ENCODE results near the gene PLEKHA3. TPM values are rescaled to one million over a fixed set of nuclear protein-coding genes. Genes with fewer than 3 reads are reported as not detected.

The PLEKHA3 gene
- total RNA-seq, 1 donor from 2014 or later, result 26.2 TPM

GRCh38 chr2:178491612-178492011 is 11.4 kb downstream of the PLEKHA3 start:
- H3K36me3 Mint-ChIP-seq, result peaks cover 49% of the 10 kb centered on the region

GRCh38 chr2:178496049-178496448 is 15.8 kb downstream of the PLEKHA3 start:
- H3K9me3 Mint-ChIP-seq, result no peaks in the 10 kb centered on the region
- Histone ChIP-seq H3K4me2 (no peak overlapping the region), H3K9me3 (ENCODE audit: low read depth) (no peaks in the 10 kb centered on the region), H4K20me1 (ENCODE audit: low read depth) (no peaks in the 10 kb centered on the region), H3F3A (ENCODE audit: low read depth) (peaks cover 3% of the 10 kb centered on the region), H3K9ac (no peak overlapping the region), H3K79me2 (ENCODE audit: low read depth) (no peaks in the 10 kb centered on the region), H3K27me3 (no peaks in the 10 kb centered on the region), H3K27ac (no peak overlapping the region), H3K36me3 (peaks cover 3% of the 10 kb centered on the region), H3K4me1 (no peaks in the 10 kb centered on the region), H3K4me3 (no peak overlapping the region), H2AFZ (replicated peaks) (no peak overlapping the region)
- H3K27ac Mint-ChIP-seq, result no peak overlapping the region
- peaks cover 37% of the 10 kb centered on the region for H3K36me3 Mint-ChIP-seq
- H3K4me1 Mint-ChIP-seq, result no peaks in the 10 kb centered on the region
- H3K4me3 Mint-ChIP-seq, result no peak overlapping the region
- no peak for DNase-seq (ENCODE audit: low spot score)
- no peaks in the 10 kb centered on the region for H3K27me3 Mint-ChIP-seq (ENCODE audit: insufficient read depth, low read depth)
- TF ChIP-seq EZH2 (IDR thresholded peaks at IDR 0.05), result no peak

More at GRCh38 chr2:178491612-178492011, 11.4 kb downstream of the PLEKHA3 start:
- Histone ChIP-seq H3K9ac (no peak overlapping the region), H3K4me2 (no peak overlapping the region), H3K4me1 (no peaks in the 10 kb centered on the region), H3F3A (ENCODE audit: low read depth) (no peaks in the 10 kb centered on the region), H4K20me1 (ENCODE audit: low read depth) (peaks cover 4% of the 10 kb centered on the region), H3K27ac (no peak overlapping the region), H2AFZ (replicated peaks) (no peak overlapping the region), H3K9me3 (ENCODE audit: low read depth) (no peaks in the 10 kb centered on the region), H3K36me3 (no peaks in the 10 kb centered on the region), H3K79me2 (ENCODE audit: low read depth) (peaks cover 12% of the 10 kb centered on the region), H3K4me3 (no peak overlapping the region), H3K27me3 (no peaks in the 10 kb centered on the region)
- H3K4me3 Mint-ChIP-seq, result no peak overlapping the region
- TF ChIP-seq CTCF (IDR thresholded peaks at IDR 0.05), result no peak
- no peak for TF ChIP-seq EZH2phosphoT487 (IDR thresholded peaks at IDR 0.05)
- TF ChIP-seq EZH2 (IDR thresholded peaks at IDR 0.05), result no peak
- DNase-seq (ENCODE audit: low spot score), result no peak
- H3K4me1 Mint-ChIP-seq, result no peaks in the 10 kb centered on the region
- no peaks in the 10 kb centered on the region for H3K9me3 Mint-ChIP-seq
- no peak overlapping the region for H3K27ac Mint-ChIP-seq
- no peaks in the 10 kb centered on the region for H3K27me3 Mint-ChIP-seq (ENCODE audit: insufficient read depth, low read depth)

GRCh38 chr2:178498137-178498536 is 17.9 kb downstream of the PLEKHA3 start:
- TF ChIP-seq CTCF (IDR thresholded peaks at IDR 0.05) (no peak), EZH2 (IDR thresholded peaks at IDR 0.05) (no peak), EZH2phosphoT487 (IDR thresholded peaks at IDR 0.05) (no peak)
- H2AFZ ChIP-seq (replicated peaks), result no peak overlapping the region
- no peak overlapping the region for H3K4me3 ChIP-seq
- H3K27me3 ChIP-seq, result no peaks in the 10 kb centered on the region
- no peak overlapping the region for H3K4me3 Mint-ChIP-seq
- no peak overlapping the region for H3K4me2 ChIP-seq
- H3K27me3 Mint-ChIP-seq (ENCODE audit: insufficient read depth, low read depth), result no peaks in the 10 kb centered on the region
- H3K9me3 ChIP-seq (ENCODE audit: low read depth), result no peaks in the 10 kb centered on the region
- H3K36me3 Mint-ChIP-seq, result peaks cover 37% of the 10 kb centered on the region
- no peak overlapping the region for H3K9ac ChIP-seq
- peaks cover 18% of the 10 kb centered on the region for H3K36me3 ChIP-seq
- no peaks in the 10 kb centered on the region for H3K4me1 ChIP-seq
- no peak for DNase-seq (ENCODE audit: low spot score)
- H3K9me3 Mint-ChIP-seq, result no peaks in the 10 kb centered on the region
- H3K79me2 ChIP-seq (ENCODE audit: low read depth), result no peaks in the 10 kb centered on the region
- peaks cover 3% of the 10 kb centered on the region for H3F3A ChIP-seq (ENCODE audit: low read depth)
- H3K4me1 Mint-ChIP-seq, result no peaks in the 10 kb centered on the region
- H3K27ac ChIP-seq, result no peak overlapping the region
- no peak overlapping the region for H3K27ac Mint-ChIP-seq
- H4K20me1 ChIP-seq (ENCODE audit: low read depth), result no peaks in the 10 kb centered on the region

- no peak overlapping the region for H3K9ac ChIP-seq
Observed at GRCh38 chr2:178499640-178500039, 19.4 kb downstream of the PLEKHA3 start.

More at GRCh38 chr2:178499640-178500039, 19.4 kb downstream of the PLEKHA3 start:
- Histone ChIP-seq H2AFZ (replicated peaks) (no peak overlapping the region), H3K9me3 (ENCODE audit: low read depth) (no peaks in the 10 kb centered on the region), H3K4me1 (no peaks in the 10 kb centered on the region), H3K4me3 (no peak overlapping the region), H3F3A (ENCODE audit: low read depth) (peaks cover 3% of the 10 kb centered on the region), H3K79me2 (ENCODE audit: low read depth) (no peaks in the 10 kb centered on the region), H4K20me1 (ENCODE audit: low read depth) (no peaks in the 10 kb centered on the region), H3K27ac (no peak overlapping the region), H3K27me3 (no peaks in the 10 kb centered on the region), H3K4me2 (no peak overlapping the region), H3K36me3 (peaks cover 22% of the 10 kb centered on the region)
- Mint-ChIP-seq H3K27ac (no peak overlapping the region), H3K4me3 (no peak overlapping the region), H3K27me3 (ENCODE audit: insufficient read depth, low read depth) (no peaks in the 10 kb centered on the region), H3K4me1 (no peaks in the 10 kb centered on the region), H3K9me3 (no peaks in the 10 kb centered on the region), H3K36me3 (peaks cover 31% of the 10 kb centered on the region)
- TF ChIP-seq EZH2 (IDR thresholded peaks at IDR 0.05) (no peak), EZH2phosphoT487 (IDR thresholded peaks at IDR 0.05) (no peak), CTCF (IDR thresholded peaks at IDR 0.05) (no peak)
- no peak for DNase-seq (ENCODE audit: low spot score)

Data from neural progenitor cell (in vitro differentiated cells).